A549 (cell line): ENCODE results near the gene SMG5. TPM values are rescaled to one million over a fixed set of nuclear protein-coding genes. Genes with fewer than 3 reads are reported as not detected.

ENCODE experiments used
- ATAC-seq, 2 experiments: fragments of 200-7000 bp in 1 of 2; fragments of >200 bp in 1 of 2; cut with Nextera tagmentation in 1 of 2; cut with Tn5 transposase in 1 of 2; 3 replicates each; pipeline versions ENCODE4 v1.8.0 to v1.9.1; 2018 to 2020; ENCODE audit warnings: mild to moderate bottlenecking in 1 of 2, moderate library complexity in 1 of 2
- CTCF ChIA-PET: fragments of 300-600 bp; sonication (Branson Sonifier 250); formaldehyde crosslinking; extraction: SDS; loops from one replicate; lab custom pipeline; 2021; ENCODE audit warnings: antibody characterized with exemption, inconsistent platforms; lab: Yijun Ruan, JAX
- POLR2A ChIA-PET: fragments of 350-600 bp; formaldehyde crosslinking; extraction: SDS; loops from one replicate; lab custom pipeline; 2021; ENCODE audit warnings: antibody characterized with exemption, inconsistent platforms; lab: Yijun Ruan, JAX
- DNase-seq, 2 experiments: peaks; one replicate each; pipeline versions ENCODE4 v3.0.0 to v3.0.0-alpha.2; 2011 to 2016; ENCODE audit warnings: low read depth in 1 of 2, low spot score in 1 of 2
- FAIRE-seq: peaks from 2 replicates; lab custom pipeline; 2011; peaks lifted over from hg19 to GRCh38; lab: Jason Lieb, UNC
- H3K27ac ChIP-seq, 2 experiments: fragments of >200 bp; sonication (Bioruptor Twin); formaldehyde crosslinking; 3 replicates each; pipeline ENCODE4 v1.5.1; 2016 to 2017
- H3K4me1 ChIP-seq: fragments of >200 bp; sonication (Bioruptor Twin); formaldehyde crosslinking; 3 replicates; pipeline ENCODE4 v1.6.1; 2016
- H3K4me2 ChIP-seq: fragments of >200 bp; sonication (Bioruptor Twin); formaldehyde crosslinking; 3 replicates; pipeline ENCODE4 v1.6.1; 2016
- H3K4me3 ChIP-seq: fragments of >200 bp; sonication (Bioruptor Twin); formaldehyde crosslinking; 3 replicates; pipeline ENCODE4 v1.5.1; 2016
- H3K9me3 ChIP-seq: fragments of >200 bp; sonication (Bioruptor Twin); formaldehyde crosslinking; 3 replicates; pipeline ENCODE4 v1.6.1; 2016
- CHD4 ChIP-seq: fragments of 200-600 bp; sonication (generic); IDR thresholded peaks from 2 replicates; pipeline ENCODE4 v1.6.1; 2016; ENCODE audit warnings: antibody characterized with exemption, mild to moderate bottlenecking, borderline replicate concordance
- ESRRA ChIP-seq: fragments of 150-350 bp; IDR thresholded peaks from 2 replicates; pipeline ENCODE4 v1.6.1; 2014; ENCODE audit warnings: mild to moderate bottlenecking, low read length, borderline replicate concordance
- FOXS1 ChIP-seq: fragments of 250-450 bp; sonication (Bioruptor Pico); IDR thresholded peaks from 2 replicates; pipeline ENCODE4 v1.5.0; 2020; ENCODE audit warnings: mild to moderate bottlenecking, moderate library complexity
- HOXA7 ChIP-seq: fragments of 250-450 bp; sonication (Bioruptor Pico); IDR thresholded peaks from 2 replicates; pipeline ENCODE4 v1.5.0; 2020; ENCODE audit warnings: mild to moderate bottlenecking, moderate library complexity
- HOXB5 ChIP-seq: fragments of 250-450 bp; sonication (Bioruptor Pico); IDR thresholded peaks from 2 replicates; pipeline ENCODE4 v1.5.0; 2020; ENCODE audit warnings: mild to moderate bottlenecking, moderate library complexity
- MAZ ChIP-seq: fragments of 150-350 bp; IDR thresholded peaks from 2 replicates; pipeline ENCODE4 v1.6.1; 2014; ENCODE audit warnings: antibody characterized with exemption, low read depth, low read length, borderline replicate concordance
- NPAS2 ChIP-seq: fragments of 250-450 bp; sonication (Bioruptor Pico); IDR thresholded peaks from 2 replicates; pipeline ENCODE4 v1.8.0; 2022; ENCODE audit warnings: mild to moderate bottlenecking, moderate library complexity, borderline replicate concordance
- POLR2A ChIP-seq: IDR thresholded peaks from 2 replicates; pipeline ENCODE4 v1.6.1; 2012; ENCODE audit warnings: mild to moderate bottlenecking, low read length
- POLR2AphosphoS2 ChIP-seq: conservative IDR thresholded peaks from 2 replicates; pipeline ENCODE4 v1.6.1; 2012; ENCODE audit warnings: low read length, improper control_type of control experiment, inconsistent platforms
- RNF2 ChIP-seq: fragments of 200-600 bp; sonication (generic); IDR thresholded peaks from 2 replicates; pipeline ENCODE4 v1.6.1; 2016; ENCODE audit warnings: low read depth, mild to moderate bottlenecking, antibody characterized with exemption, moderate library complexity, borderline replicate concordance
- SMC3 ChIP-seq: fragments of >200 bp; sonication (Bioruptor Twin); formaldehyde crosslinking; IDR thresholded peaks from 3 replicates; pipeline ENCODE4 v1.6.1; 2018; ENCODE audit warnings: inconsistent platforms
- TFCP2L1 ChIP-seq: fragments of 250-450 bp; sonication (Bioruptor Pico); IDR thresholded peaks from 2 replicates; pipeline ENCODE4 v1.5.0; 2021; ENCODE audit warnings: mild to moderate bottlenecking
- ZC3H11A ChIP-seq: fragments of 450-650 bp; IDR thresholded peaks from 2 replicates; pipeline ENCODE4 v1.6.1; 2014; ENCODE audit warnings: antibody characterized with exemption, mild to moderate bottlenecking
- ZFP36 ChIP-seq: fragments of 450-650 bp; IDR thresholded peaks from 2 replicates; pipeline ENCODE4 v1.6.1; 2014; ENCODE audit warnings: borderline replicate concordance; ENCODE audit not compliant: partially characterized antibody
- ZSCAN20 ChIP-seq: fragments of 250-450 bp; sonication (Bioruptor Pico); IDR thresholded peaks from 2 replicates; pipeline ENCODE4 v1.8.0; 2022; ENCODE audit warnings: mild to moderate bottlenecking, moderate library complexity
- WGBS: methylation state at CpG from one replicate; pipeline ENCODE4 v1.1.6; 2017; ENCODE audit errors: missing lambda C conversion rate; 5-methylcytosine and 5-hydroxymethylcytosine counted together
- polyA plus RNA-seq, 4 experiments: library from polyadenylated mRNA; depleted of rRNA in 3 of 4; stranded (reverse); fragments of >200 nt; fragmentation: RNase III in 1 of 4; extraction: RNeasy Plus Mini Kit Qiagen cat#74134 plus additional on column Dnase treatment in 1 of 4; gene quantifications; 2 replicates in 3 of 4; 3 replicates in 1 of 4; pipeline ENCODE4 v1.2.3, GENCODE V29; 2011 to 2017
- TF ChIP-seq, protein P1 (sequence below): fragments of 250-450 bp; sonication (Bioruptor Pico); IDR thresholded peaks from 2 replicates; pipeline ENCODE4 v1.5.0; 2021; ENCODE audit warnings: mild to moderate bottlenecking, moderate library complexity, borderline replicate concordance
- TF ChIP-seq, protein P2 (sequence below): fragments of 150-350 bp; IDR thresholded peaks from 2 replicates; pipeline ENCODE4 v1.6.1; 2014; ENCODE audit warnings: low read depth, mild to moderate bottlenecking, low read length
- TF ChIP-seq, protein P3 (sequence below): fragments of 450-650 bp; IDR thresholded peaks from 2 replicates; pipeline ENCODE4 v1.6.1; 2014; ENCODE audit warnings: antibody characterized with exemption

Gene SMG5
- polyA plus RNA-seq, 2 of the 4 experiments (the other 2 are of a cell fraction) = 25.6 to 48.7 TPM

- TF ChIP-seq, protein P1, sequence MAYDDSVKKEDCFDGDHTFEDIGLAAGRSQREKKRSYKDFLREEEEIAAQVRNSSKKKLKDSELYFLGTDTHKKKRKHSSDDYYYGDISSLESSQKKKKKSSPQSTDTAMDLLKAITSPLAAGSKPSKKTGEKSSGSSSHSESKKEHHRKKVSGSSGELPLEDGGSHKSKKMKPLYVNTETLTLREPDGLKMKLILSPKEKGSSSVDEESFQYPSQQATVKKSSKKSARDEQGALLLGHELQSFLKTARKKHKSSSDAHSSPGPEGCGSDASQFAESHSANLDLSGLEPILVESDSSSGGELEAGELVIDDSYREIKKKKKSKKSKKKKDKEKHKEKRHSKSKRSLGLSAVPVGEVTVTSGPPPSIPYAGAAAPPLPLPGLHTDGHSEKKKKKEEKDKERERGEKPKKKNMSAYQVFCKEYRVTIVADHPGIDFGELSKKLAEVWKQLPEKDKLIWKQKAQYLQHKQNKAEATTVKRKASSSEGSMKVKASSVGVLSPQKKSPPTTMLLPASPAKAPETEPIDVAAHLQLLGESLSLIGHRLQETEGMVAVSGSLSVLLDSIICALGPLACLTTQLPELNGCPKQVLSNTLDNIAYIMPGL = no peak
- TF ChIP-seq HOXA7 = no peak
- TF ChIP-seq MAZ = no peak
- no peak for TF ChIP-seq ZC3H11A
- TF ChIP-seq ZFP36 = no peak
- TF ChIP-seq, protein P2, sequence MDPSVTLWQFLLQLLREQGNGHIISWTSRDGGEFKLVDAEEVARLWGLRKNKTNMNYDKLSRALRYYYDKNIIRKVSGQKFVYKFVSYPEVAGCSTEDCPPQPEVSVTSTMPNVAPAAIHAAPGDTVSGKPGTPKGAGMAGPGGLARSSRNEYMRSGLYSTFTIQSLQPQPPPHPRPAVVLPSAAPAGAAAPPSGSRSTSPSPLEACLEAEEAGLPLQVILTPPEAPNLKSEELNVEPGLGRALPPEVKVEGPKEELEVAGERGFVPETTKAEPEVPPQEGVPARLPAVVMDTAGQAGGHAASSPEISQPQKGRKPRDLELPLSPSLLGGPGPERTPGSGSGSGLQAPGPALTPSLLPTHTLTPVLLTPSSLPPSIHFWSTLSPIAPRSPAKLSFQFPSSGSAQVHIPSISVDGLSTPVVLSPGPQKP = no peak
Measured at GRCh38 chr1:156293098-156293434, 10.4 kb upstream of the SMG5 start (continued).

- peak overlapping the region; percentile 8 to 62; a peak in 3 of 6 replicates for H3K27ac ChIP-seq
- DNase-seq (peak; percentile 26 to 62), FAIRE-seq (no peak), ATAC-seq (peak; percentile 74 to 84)
- H3K4me2 ChIP-seq = peak overlapping the region; percentile 54
- no peak overlapping the region for H3K4me3 ChIP-seq
- TF ChIP-seq POLR2AphosphoS2 = no peak
- TF ChIP-seq POLR2A = peak; percentile 24; the same call in 1 of the 2 replicates
- ChIA-PET POLR2A (interaction anchor here (0.5 kb wide), 1 partner anchor 31 kb away, joined by 3 read pairs; no protein-coding TSS in a partner anchor), CTCF (no interaction called here)
- H3K9me3 ChIP-seq = no peaks in the 10 kb centered on the region
- H3K4me1 ChIP-seq = peaks cover 4% of the 10 kb centered on the region; the same call in 2 of the 3 replicates
- 64% methylated on average over 30 of the region's 37 CpGs for WGBS
Measured at GRCh38 chr1:156291226-156292061, 8.8 kb upstream of the SMG5 start.

DNA sequence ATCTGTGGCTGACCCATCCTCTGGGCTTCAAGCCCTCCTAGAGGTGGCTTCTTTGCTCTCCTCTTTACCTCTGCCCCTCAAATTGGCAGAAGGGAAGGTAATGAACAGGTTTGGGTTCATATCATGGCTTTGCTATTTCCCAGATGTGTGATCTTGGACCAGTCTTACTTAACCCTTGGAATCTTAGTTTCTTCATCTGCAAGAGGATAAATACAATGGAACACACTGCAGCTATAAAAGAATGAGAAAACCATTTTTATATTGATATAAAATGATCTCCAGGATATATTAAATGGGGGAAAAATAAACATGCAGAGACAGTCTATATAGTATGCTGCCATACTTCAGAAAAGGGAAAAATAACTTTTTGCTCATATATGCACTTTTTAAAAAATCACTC is 7.2 kb upstream of the SMG5 start:
- H3K4me3 ChIP-seq = no peak overlapping the region
- no peak for ATAC-seq
- CTCF ChIA-PET = interaction anchor here (1.6 kb wide), 1 partner anchor 12 kb away, joined by 3 read pairs; no protein-coding TSS in a partner anchor
- TF ChIP-seq CHD4 = no peak
- TF ChIP-seq, protein P3, sequence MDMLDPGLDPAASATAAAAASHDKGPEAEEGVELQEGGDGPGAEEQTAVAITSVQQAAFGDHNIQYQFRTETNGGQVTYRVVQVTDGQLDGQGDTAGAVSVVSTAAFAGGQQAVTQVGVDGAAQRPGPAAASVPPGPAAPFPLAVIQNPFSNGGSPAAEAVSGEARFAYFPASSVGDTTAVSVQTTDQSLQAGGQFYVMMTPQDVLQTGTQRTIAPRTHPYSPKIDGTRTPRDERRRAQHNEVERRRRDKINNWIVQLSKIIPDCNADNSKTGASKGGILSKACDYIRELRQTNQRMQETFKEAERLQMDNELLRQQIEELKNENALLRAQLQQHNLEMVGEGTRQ = no peak
- TF ChIP-seq TFCP2L1 (CRISPR knock-in tag) = no peak
- no peak for TF ChIP-seq SMC3
- no peak for TF ChIP-seq FOXS1
- no peak for DNase-seq
- H3K4me1 ChIP-seq = peaks cover 3% of the 10 kb centered on the region; the same call in 2 of the 3 replicates
- H3K27ac ChIP-seq = no peak overlapping the region
- no peak overlapping the region for H3K4me2 ChIP-seq
- no peak for FAIRE-seq
- POLR2A ChIA-PET = no interaction called here
- H3K9me3 ChIP-seq = no peaks in the 10 kb centered on the region

DNA sequence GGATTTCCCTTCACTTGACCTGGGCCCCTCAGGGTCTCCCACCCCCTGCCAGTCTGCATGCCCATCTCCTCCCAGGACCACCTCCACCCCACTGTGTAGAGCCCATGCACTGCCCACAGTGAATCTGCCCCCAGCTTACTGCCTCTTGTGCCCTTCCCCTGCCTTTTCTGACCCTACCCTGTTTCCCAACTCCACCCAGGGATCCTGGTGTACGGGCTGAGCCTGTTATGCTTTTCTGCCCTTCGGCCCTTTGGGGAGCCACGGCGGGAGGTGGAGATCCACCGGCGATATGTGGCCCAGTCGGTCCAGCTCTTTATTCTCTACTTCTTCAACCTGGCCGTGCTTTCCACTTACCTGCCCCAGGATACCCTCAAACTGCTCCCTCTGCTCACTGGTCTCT is 3.4 kb upstream of the SMG5 start:
- Histone ChIP-seq H3K4me2 (no peak overlapping the region), H3K4me3 (no peak overlapping the region), H3K9me3 (no peaks in the 10 kb centered on the region), H3K4me1 (peaks cover 16% of the 10 kb centered on the region)
- WGBS = 93% methylated on average over 8 of the region's 8 CpGs
- DNase-seq (no peak), FAIRE-seq (no peak)
- POLR2A ChIA-PET = interaction anchor here (0.6 kb wide), 1 partner anchor 215 kb away, joined by 3 read pairs; no protein-coding TSS in a partner anchor
- TF ChIP-seq ESRRA (no peak), HOXB5 (CRISPR knock-in tag) (no peak), NPAS2 (CRISPR knock-in tag) (no peak), ZSCAN20 (CRISPR knock-in tag) (no peak), RNF2 (no peak)
- TF ChIP-seq, protein P2 = no peak
- TF ChIP-seq, all 56 proteins: peak for 0
- H3K27ac ChIP-seq = no peak overlapping the region
- CTCF ChIA-PET = interaction anchor here (1.3 to 1.4 kb wide), 2 partner anchors 49 to 100 kb away, joined by 3 to 4 read pairs; no protein-coding TSS in a partner anchor
- ATAC-seq = no peak
